GM12891 (cell line): Measurements from ENCODE around the gene IZUMO1R.

Experiments
- POLR2AphosphoS5 ChIP-seq: IDR thresholded peaks from 2 replicates; pipeline ENCODE4 v1.6.1; 2011; ENCODE audit warnings: low read depth, low read length, control low read depth
- TAF1 ChIP-seq: IDR thresholded peaks from 2 replicates; pipeline ENCODE4 v1.6.1; 2011; ENCODE audit warnings: low read depth, low read length, control low read depth

- TF ChIP-seq POLR2AphosphoS5 (no peak), TAF1 (no peak)
Measured at GRCh38 chr11:94276943-94277342, 27.4 kb upstream of the IZUMO1R start.
